Stomach (tissue), 4 donors: ENCODE measurements around the gene SMIM41.
A peak's percentile ranks its signal among the peaks of the same experiment; 100 is the strongest.

ENCODE experiments used
- EP300 ChIP-seq: sonication (generic); formaldehyde crosslinking; IDR thresholded peaks from one replicate; pipeline ENCODE4 v1.6.1; 2017; ENCODE audit warnings: antibody characterized with exemption
- POLR2A ChIP-seq, 4 donors: fragments of 450-650 bp; IDR thresholded peaks; one replicate each; pipeline ENCODE4 v1.6.1; 2016; ENCODE audit warnings: antibody characterized with exemption in 4 of 4, control low read depth in 2 of 4, mild to moderate bottlenecking in 1 of 4, moderate library complexity in 1 of 4
- POLR2AphosphoS5 ChIP-seq, 3 donors: sonication (generic); formaldehyde crosslinking; IDR thresholded peaks; one replicate each; pipeline ENCODE4 v1.6.1; 2016; ENCODE audit warnings: antibody characterized with exemption in 3 of 3
- TF ChIP-seq, protein P1 (sequence below), 7 experiments: fragments of 450-650 bp in 4 of 7; fragments of 200-600 bp in 3 of 7; sonication (generic) in 3 of 7; IDR thresholded peaks; one replicate each; pipeline ENCODE4 v1.5.1; 2016 to 2019; ENCODE audit warnings: antibody characterized with exemption in 7 of 7, control low read depth in 2 of 7, mild to moderate bottlenecking in 1 of 7

GRCh38 chr12:52073531-52074381, 5.7 kb upstream of the SMIM41 start:
- TF ChIP-seq, protein P1, sequence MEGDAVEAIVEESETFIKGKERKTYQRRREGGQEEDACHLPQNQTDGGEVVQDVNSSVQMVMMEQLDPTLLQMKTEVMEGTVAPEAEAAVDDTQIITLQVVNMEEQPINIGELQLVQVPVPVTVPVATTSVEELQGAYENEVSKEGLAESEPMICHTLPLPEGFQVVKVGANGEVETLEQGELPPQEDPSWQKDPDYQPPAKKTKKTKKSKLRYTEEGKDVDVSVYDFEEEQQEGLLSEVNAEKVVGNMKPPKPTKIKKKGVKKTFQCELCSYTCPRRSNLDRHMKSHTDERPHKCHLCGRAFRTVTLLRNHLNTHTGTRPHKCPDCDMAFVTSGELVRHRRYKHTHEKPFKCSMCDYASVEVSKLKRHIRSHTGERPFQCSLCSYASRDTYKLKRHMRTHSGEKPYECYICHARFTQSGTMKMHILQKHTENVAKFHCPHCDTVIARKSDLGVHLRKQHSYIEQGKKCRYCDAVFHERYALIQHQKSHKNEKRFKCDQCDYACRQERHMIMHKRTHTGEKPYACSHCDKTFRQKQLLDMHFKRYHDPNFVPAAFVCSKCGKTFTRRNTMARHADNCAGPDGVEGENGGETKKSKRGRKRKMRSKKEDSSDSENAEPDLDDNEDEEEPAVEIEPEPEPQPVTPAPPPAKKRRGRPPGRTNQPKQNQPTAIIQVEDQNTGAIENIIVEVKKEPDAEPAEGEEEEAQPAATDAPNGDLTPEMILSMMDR (IDR thresholded peaks at IDR 0.05) = no peak
- TF ChIP-seq POLR2A (IDR thresholded peaks at IDR 0.05) (no peak), POLR2AphosphoS5 (IDR thresholded peaks at IDR 0.05) (peak in 1 of 3 donors; percentile 61), EP300 (no peak)
